IPS-18a (cell line): ENCODE results near the gene CD44.

Experiments
- H3K27ac ChIP-seq: one replicate; pipeline ENCODE4 v1.5.1; 2013; ENCODE audit warnings: low read length
- H3K27me3 ChIP-seq: one replicate; pipeline ENCODE4 v1.6.1; 2013; ENCODE audit warnings: mild to moderate bottlenecking, low read length; ENCODE audit not compliant: control insufficient read depth, insufficient read depth
- H3K36me3 ChIP-seq: one replicate; pipeline ENCODE4 v1.6.1; 2013; ENCODE audit warnings: low read depth, low read length; ENCODE audit not compliant: control insufficient read depth
- H3K4me1 ChIP-seq: one replicate; pipeline ENCODE4 v1.6.1; 2013; ENCODE audit warnings: low read depth, low read length; ENCODE audit not compliant: control insufficient read depth
- H3K4me3 ChIP-seq: one replicate; pipeline ENCODE4 v1.5.1; 2013; ENCODE audit warnings: low read length
- H3K9ac ChIP-seq: one replicate; pipeline ENCODE4 v1.6.1; 2013; ENCODE audit warnings: mild to moderate bottlenecking, low read length, moderate library complexity
- H3K9me3 ChIP-seq: one replicate; pipeline ENCODE4 v1.6.1; 2013; ENCODE audit warnings: low read depth, low read length; ENCODE audit not compliant: control insufficient read depth

The CD44 gene

DNA sequence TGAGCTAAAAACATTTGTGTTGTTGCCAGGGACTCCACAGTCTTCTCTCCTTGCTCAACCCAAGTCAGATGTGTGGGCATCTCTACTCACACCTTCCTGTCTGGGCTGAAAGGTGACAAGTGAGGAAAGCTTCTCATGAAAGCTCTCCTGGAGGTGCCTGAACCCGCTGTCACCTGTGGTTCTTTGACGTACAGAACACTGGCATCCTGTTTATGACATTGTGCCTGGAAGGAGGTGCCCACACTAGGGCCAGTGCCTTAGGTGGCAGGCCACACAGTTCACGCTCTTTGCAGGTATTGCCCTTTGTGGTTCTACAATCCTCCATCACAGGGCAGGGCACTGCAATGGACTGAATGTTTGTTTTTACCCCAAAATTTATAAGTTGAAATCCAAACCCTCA lies 108.5 kb downstream of the CD44 start:
- H3K4me1 ChIP-seq: no peaks in the 10 kb centered on the region
- no peaks in the 10 kb centered on the region for H3K9me3 ChIP-seq
- no peak overlapping the region for H3K9ac ChIP-seq
- H3K4me3 ChIP-seq: no peak overlapping the region
- no peaks in the 10 kb centered on the region for H3K27me3 ChIP-seq
- no peak overlapping the region for H3K27ac ChIP-seq
- H3K36me3 ChIP-seq: no peaks in the 10 kb centered on the region

DNA sequence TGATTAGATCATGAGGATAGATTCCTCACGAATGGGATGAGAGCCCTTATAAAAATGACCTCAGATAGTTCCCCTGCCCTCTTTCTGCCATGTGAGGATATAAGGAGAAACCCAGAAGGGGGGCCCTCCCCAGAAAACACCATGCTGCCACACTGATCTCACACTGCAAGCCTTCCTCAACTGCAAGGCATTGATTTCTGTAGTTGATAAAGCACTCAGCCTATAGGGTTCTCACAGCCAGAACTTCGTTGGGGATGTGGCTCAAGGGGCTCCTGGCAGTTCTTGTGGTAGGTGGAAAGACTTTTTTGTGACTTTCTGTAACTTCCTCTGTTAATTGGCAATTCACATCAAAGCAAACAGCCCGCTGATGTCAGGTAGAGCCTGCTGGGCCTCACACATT lies 108.9 kb downstream of the CD44 start:
- H3K27me3 ChIP-seq: no peaks in the 10 kb centered on the region
- H3K36me3 ChIP-seq: no peaks in the 10 kb centered on the region
- no peak overlapping the region for H3K9ac ChIP-seq
- no peak overlapping the region for H3K4me3 ChIP-seq
- no peak overlapping the region for H3K27ac ChIP-seq
- no peaks in the 10 kb centered on the region for H3K9me3 ChIP-seq
- no peaks in the 10 kb centered on the region for H3K4me1 ChIP-seq

DNA sequence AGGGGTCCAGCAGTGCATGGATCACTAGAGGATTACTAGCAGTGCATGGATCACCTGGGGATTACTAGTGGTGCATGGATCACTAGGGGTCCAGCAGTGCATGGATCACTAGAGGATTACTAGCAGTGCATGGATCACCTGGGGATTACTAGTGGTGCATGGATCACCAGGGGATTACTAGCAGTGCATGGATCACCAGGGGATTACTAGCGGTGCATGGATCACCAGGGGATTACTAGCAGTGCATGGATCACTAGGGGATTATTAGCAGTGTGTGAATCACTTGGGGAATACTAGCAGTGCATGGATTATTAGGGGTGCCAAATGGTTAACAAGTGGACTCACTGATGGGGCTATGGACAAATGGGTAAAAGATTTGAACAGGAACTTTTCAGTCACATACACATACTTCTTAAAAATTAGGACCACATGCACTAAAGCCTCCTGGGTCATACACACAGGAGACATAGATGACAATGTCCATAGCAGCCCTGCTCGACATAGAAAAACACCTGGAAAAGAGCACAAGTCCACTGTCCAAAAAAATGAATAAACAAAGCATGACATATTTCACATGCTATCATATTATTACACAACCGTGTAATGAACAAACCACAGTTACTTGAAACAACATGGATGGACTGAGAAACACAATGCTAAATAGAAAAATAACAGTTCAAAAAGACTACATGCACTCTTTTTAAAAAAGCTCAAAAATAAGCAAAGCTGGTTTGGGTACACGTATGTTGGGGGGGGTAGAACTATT lies 109.8 kb downstream of the CD44 start:
- Histone ChIP-seq H3K4me1 (no peaks in the 10 kb centered on the region), H3K27ac (no peak overlapping the region)

DNA sequence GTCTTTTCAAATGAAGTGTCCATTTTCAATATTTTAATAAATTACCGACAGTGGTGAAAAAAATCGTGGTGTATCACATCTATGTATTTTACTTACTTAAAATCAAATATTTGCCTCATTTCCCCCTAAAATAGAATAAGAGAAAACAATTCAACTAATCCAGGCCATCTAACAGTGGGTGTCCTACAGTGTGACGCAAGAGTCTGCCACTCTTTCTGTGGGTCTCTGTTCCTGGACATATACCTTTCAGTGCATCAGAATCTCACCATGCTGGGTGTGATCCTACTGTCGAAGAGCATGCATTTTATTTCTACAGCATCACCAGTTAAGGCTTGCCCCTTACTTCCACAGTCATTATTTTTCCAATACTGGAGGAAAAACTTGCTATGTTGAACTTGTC lies 111.2 kb downstream of the CD44 start:
- H3K4me3 ChIP-seq: no peak overlapping the region
- H3K27me3 ChIP-seq: no peaks in the 10 kb centered on the region
- H3K9ac ChIP-seq: no peak overlapping the region
- H3K36me3 ChIP-seq: no peaks in the 10 kb centered on the region
- no peak overlapping the region for H3K27ac ChIP-seq
- no peaks in the 10 kb centered on the region for H3K9me3 ChIP-seq
- H3K4me1 ChIP-seq: no peaks in the 10 kb centered on the region

More for the DNA sequence above, 109.8 kb downstream of the CD44 start:
- Histone ChIP-seq H3K4me3 (no peak overlapping the region), H3K36me3 (no peaks in the 10 kb centered on the region), H3K9ac (no peak overlapping the region), H3K27me3 (no peaks in the 10 kb centered on the region), H3K9me3 (no peaks in the 10 kb centered on the region)

DNA sequence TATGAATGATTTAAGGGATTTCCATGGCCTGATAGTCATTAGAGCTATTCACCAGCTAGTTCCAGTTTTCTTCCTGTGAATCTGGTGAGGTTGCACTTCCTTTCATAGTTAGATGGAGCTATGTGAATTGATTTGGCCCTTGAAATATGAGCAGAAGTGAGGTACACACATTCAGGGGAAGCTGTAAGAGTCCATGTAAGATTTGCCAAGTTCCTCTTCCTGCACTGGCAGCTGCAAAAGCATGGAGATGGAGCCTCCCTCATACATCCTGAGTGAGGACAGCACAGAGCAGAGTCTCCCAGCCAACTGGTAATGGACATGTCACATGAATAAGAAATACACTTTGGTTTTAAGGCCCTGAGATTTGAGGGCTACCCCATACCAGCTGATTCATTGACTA lies 111.7 kb downstream of the CD44 start:
- no peak overlapping the region for H3K9ac ChIP-seq
- no peaks in the 10 kb centered on the region for H3K9me3 ChIP-seq
- no peaks in the 10 kb centered on the region for H3K27me3 ChIP-seq
- no peak overlapping the region for H3K27ac ChIP-seq
- H3K4me3 ChIP-seq: no peak overlapping the region
- H3K4me1 ChIP-seq: no peaks in the 10 kb centered on the region
- no peaks in the 10 kb centered on the region for H3K36me3 ChIP-seq

DNA sequence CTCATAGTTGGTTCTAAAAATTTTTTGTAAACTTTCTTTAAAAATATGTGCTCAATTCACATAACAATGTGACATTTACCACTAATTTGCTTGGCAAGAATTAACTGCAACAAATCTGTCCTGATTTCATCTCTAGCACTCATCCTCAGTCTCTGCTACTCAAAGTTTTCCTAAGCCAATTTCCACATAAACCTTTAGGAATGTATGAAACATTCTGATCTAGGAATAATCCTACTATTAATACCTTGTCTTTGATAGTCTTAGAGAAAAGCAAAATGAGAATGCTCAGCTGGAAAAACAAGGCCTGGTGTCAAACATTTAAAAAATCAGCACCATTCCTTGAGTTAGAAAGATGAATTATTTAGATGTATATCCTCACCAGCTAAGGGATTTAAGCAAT lies 114.3 kb downstream of the CD44 start:
- Histone ChIP-seq H3K4me3 (no peak overlapping the region), H3K27me3 (no peaks in the 10 kb centered on the region), H3K9ac (no peak overlapping the region), H3K27ac (no peak overlapping the region), H3K36me3 (no peaks in the 10 kb centered on the region), H3K9me3 (no peaks in the 10 kb centered on the region), H3K4me1 (no peaks in the 10 kb centered on the region)

DNA sequence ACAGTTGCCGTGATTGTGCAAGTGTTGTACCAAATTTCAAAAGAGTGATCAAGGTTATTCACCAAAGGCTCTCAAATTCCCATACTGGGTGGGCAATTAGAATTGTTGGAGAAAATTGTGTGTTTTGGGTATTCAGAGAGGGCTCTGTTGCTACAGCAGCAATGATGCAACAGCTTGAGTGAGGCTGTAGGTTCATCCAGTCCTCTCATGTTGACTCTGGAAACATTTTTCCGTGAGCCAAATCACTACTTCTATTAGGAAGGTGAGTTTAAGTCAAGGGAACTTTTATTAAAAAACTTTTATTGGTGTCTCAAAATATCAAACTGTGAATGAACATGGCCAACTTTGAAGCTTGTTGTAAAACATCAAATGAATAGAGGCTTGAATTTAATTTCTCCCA lies 116.5 kb downstream of the CD44 start:
- no peaks in the 10 kb centered on the region for H3K9me3 ChIP-seq
- H3K27me3 ChIP-seq: no peaks in the 10 kb centered on the region
- H3K27ac ChIP-seq: no peak overlapping the region
- no peaks in the 10 kb centered on the region for H3K36me3 ChIP-seq
- no peak overlapping the region for H3K9ac ChIP-seq
- H3K4me3 ChIP-seq: no peak overlapping the region
- H3K4me1 ChIP-seq: no peaks in the 10 kb centered on the region

DNA sequence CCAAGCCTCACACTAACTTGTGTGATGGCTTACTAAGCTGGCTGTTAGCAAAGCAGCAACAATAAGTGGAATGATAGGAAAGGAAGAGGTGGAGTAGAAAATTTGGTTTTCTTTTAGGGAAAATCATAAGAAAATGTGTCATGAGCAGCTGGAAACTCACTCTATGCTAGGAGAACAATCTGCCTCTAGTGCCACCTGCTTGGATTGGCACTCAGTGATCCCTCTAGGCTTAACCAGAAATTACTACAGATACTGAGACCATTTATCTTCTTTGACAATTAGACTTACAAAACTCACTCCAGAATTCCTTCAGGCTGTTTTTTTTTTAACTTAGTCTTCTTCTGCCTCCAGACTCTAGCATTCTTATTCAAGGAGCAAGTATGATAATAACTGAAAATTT lies 117.3 kb downstream of the CD44 start:
- Histone ChIP-seq H3K9ac (no peak overlapping the region), H3K27ac (no peak overlapping the region), H3K4me1 (no peaks in the 10 kb centered on the region), H3K36me3 (no peaks in the 10 kb centered on the region), H3K27me3 (no peaks in the 10 kb centered on the region), H3K9me3 (no peaks in the 10 kb centered on the region), H3K4me3 (no peak overlapping the region)

DNA sequence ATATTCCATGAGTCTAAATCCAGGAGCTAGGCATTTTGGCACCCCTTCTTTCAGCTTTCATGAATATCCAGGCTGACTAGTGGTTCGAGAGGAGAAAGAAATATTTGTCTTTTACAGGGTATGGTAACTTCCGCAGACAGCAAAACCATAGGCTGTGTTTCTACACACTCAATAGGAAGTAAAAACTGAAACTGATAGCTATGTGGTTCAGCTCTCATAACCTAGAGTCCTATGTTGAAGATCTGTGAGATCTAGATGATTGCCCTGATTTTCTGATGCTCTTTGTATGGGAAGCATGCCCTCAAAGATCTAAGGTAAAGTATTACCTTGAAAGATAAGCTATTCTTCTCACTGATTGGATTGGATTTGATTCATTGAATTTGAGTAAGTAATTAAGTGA lies 118.3 kb downstream of the CD44 start:
- Histone ChIP-seq H3K27me3 (no peaks in the 10 kb centered on the region), H3K27ac (no peak overlapping the region), H3K9ac (no peak overlapping the region), H3K4me1 (no peaks in the 10 kb centered on the region), H3K9me3 (no peaks in the 10 kb centered on the region), H3K36me3 (no peaks in the 10 kb centered on the region), H3K4me3 (no peak overlapping the region)

DNA sequence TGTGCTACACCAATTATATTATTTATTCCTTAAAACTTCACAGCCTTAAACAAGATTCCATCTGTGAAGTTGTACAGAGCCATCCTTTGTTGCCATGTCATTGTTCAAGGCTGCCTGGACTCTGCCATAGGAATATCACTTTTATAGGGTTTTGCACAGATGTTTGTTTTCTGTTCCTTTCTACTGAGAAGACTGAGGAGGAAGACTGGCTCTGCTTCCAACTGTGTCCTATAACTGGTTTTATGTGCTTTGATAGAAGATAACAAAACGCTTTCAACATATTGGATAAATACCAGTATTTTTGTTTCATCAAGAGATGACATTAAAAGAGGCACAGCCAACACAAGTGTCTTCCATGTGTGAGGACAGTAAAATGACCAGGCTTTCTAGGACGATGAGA lies 120.6 kb downstream of the CD44 start:
- Histone ChIP-seq H3K4me1 (no peaks in the 10 kb centered on the region), H3K4me3 (no peak overlapping the region), H3K27me3 (no peaks in the 10 kb centered on the region), H3K27ac (no peak overlapping the region), H3K9me3 (no peaks in the 10 kb centered on the region), H3K36me3 (no peaks in the 10 kb centered on the region), H3K9ac (no peak overlapping the region)

DNA sequence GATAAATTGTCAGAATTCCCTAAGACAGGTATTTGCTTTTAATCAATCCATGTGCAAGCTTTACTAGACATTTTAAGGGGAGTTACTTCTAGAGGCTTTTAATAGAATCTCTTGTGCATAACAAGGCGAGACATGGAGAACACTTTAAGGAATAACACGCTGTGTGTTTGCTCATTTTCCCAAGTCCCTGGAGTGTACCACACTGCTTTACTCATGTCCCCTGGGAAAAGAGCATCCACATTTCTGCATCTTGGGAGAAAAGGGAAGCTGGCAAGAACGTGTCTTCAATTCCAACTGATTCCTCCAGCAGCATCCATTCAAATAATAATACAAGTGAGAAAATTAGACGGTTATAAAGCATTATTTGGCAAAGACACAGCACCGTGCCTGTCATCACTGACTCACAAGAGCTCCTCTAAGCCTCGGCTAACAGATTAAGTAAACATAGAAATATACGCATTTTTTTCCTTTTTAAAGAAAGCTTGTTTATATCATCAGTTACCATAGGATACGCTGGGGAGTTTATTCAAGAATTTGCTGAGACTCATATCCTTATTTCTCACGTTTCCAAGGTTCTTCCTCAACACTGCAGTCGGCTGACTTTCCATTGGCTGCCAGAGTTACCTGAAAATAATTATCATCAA lies 121.5 kb downstream of the CD44 start:
- Histone ChIP-seq H3K9me3 (no peaks in the 10 kb centered on the region), H3K27me3 (no peaks in the 10 kb centered on the region), H3K36me3 (no peaks in the 10 kb centered on the region), H3K27ac (no peak overlapping the region), H3K4me3 (no peak overlapping the region), H3K4me1 (no peaks in the 10 kb centered on the region), H3K9ac (no peak overlapping the region)

DNA sequence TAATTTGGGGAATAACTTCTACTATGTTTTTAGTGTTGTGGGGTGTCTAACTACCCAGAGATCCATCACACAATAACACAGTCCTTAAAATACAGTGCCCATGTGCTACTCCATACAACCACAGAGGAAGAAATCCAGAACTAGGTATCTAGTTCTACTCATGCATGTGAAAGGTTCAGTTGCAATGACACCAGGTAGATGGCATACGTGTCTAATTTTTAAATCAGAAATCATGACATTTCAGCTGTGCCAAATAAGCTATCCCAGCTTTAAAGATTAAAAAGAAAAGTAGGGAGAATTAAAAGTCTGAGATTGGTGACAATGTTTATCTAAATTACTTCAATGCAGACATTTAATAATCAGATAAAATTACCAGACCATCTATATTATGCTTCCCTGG lies 122.2 kb downstream of the CD44 start:
- Histone ChIP-seq H3K36me3 (no peaks in the 10 kb centered on the region), H3K4me3 (no peak overlapping the region), H3K9ac (no peak overlapping the region), H3K4me1 (no peaks in the 10 kb centered on the region), H3K27ac (no peak overlapping the region), H3K9me3 (no peaks in the 10 kb centered on the region), H3K27me3 (no peaks in the 10 kb centered on the region)
